ENCODE measurements around the gene EBI3. TPM values are rescaled to one million over a fixed set of nuclear protein-coding genes. Genes with fewer than 3 reads are reported as not detected.
A peak's percentile ranks its signal among the peaks of the same experiment; 100 is the strongest.

The EBI3 gene
- polyA plus RNA-seq, 1 of the 3 experiments (the other 2 are of a cell fraction) = 3.7 TPM

GRCh38 chr19:4225885-4226284 is 3.4 kb upstream of the EBI3 start:
- ChIA-PET POLR2A (no interaction called here), CTCF (interaction anchor here (1.4 kb wide), 1 partner anchor 21 kb away, joined by 4 read pairs; no protein-coding TSS in a partner anchor)
- no peaks in the 10 kb centered on the region for H4K20me1 ChIP-seq (ENCODE audit: insufficient read depth)
- no peak overlapping the region for H3K9ac ChIP-seq
- no peak for DNase-seq
- no peak for TF ChIP-seq JUND (IDR thresholded peaks at IDR 0.05)
- H3K9me3 ChIP-seq = no peaks in the 10 kb centered on the region
- H3K4me3 ChIP-seq (ENCODE audit: low read depth in 2 of 2, low read length in 1 of 2) = no peak overlapping the region
- H3K4me2 ChIP-seq = no peak overlapping the region
- WGBS (ENCODE audit: low lambda C conversion rate) = 68% methylated on average over 6 of the region's 8 CpGs
- H3F3A ChIP-seq (replicated peaks; ENCODE audit: insufficient read depth) = no peaks in the 10 kb centered on the region
- no peak overlapping the region for H2AFZ ChIP-seq (ENCODE audit: low read depth)
- H3K4me1 ChIP-seq (ENCODE audit: control insufficient read depth in 1 of 2, insufficient read depth in 2 of 2, low read depth in 1 of 2, low read length in 1 of 2) = no peaks in the 10 kb centered on the region; a peak in 2 of 4 replicates
- H3K27ac ChIP-seq (ENCODE audit: low read depth in 2 of 2, low read length in 1 of 2) = no peak overlapping the region
- no peaks in the 10 kb centered on the region for H3K36me3 ChIP-seq (replicated peaks in 1 of 2; ENCODE audit: control insufficient read depth in 1 of 2, insufficient read depth in 2 of 2, low read length in 1 of 2)
- no peaks in the 10 kb centered on the region; the same call in 1 of the 2 replicates for H3K27me3 ChIP-seq (ENCODE audit: insufficient read depth)
- H3K9me2 ChIP-seq = no peaks in the 10 kb centered on the region
- no peaks in the 10 kb centered on the region for H3K79me2 ChIP-seq (ENCODE audit: insufficient read depth)

- Histone ChIP-seq H3K36me3 (replicated peaks in 1 of 2; ENCODE audit: control insufficient read depth in 1 of 2, insufficient read depth in 2 of 2, low read length in 1 of 2) (no peaks in the 10 kb centered on the region), H3K79me2 (ENCODE audit: insufficient read depth) (no peaks in the 10 kb centered on the region), H3K4me2 (no peak overlapping the region), H3K27me3 (ENCODE audit: insufficient read depth) (no peaks in the 10 kb centered on the region; the same call in 1 of the 2 replicates), H3K4me3 (ENCODE audit: low read depth in 2 of 2, low read length in 1 of 2) (no peak overlapping the region), H3K27ac (ENCODE audit: low read depth in 2 of 2, low read length in 1 of 2) (no peak overlapping the region), H3K9me2 (no peaks in the 10 kb centered on the region), H3K9me3 (no peaks in the 10 kb centered on the region), H3K4me1 (ENCODE audit: control insufficient read depth in 1 of 2, insufficient read depth in 2 of 2, low read depth in 1 of 2, low read length in 1 of 2) (no peaks in the 10 kb centered on the region; a peak in 2 of 4 replicates), H4K20me1 (ENCODE audit: insufficient read depth) (no peaks in the 10 kb centered on the region), H2AFZ (ENCODE audit: low read depth) (no peak overlapping the region), H3K9ac (no peak overlapping the region), H3F3A (replicated peaks; ENCODE audit: insufficient read depth) (no peaks in the 10 kb centered on the region)
- DNase-seq = no peak
- TF ChIP-seq GATA2 (CRISPR knock-in tag; IDR thresholded peaks at IDR 0.05) = no peak
- no peak for TF ChIP-seq EZH2phosphoT487 (IDR thresholded peaks at IDR 0.05; ENCODE audit: borderline replicate concordance, low read depth)
- TF ChIP-seq USF2 (IDR thresholded peaks at IDR 0.05; ENCODE audit: borderline replicate concordance, low read depth, low read length) = no peak
- no peak for TF ChIP-seq RFX5 (IDR thresholded peaks at IDR 0.05; ENCODE audit: low read length)
- TF ChIP-seq SIN3A (IDR thresholded peaks at IDR 0.05; ENCODE audit: borderline replicate concordance, low read depth, low read length) = no peak
- TF ChIP-seq MXI1 (IDR thresholded peaks at IDR 0.05; ENCODE audit: low read depth, low read length) = no peak
- TF ChIP-seq TEAD4 (IDR thresholded peaks at IDR 0.05; ENCODE audit: borderline replicate concordance, insufficient read depth) = no peak
- TF ChIP-seq TAF1 (IDR thresholded peaks at IDR 0.05; ENCODE audit: borderline replicate concordance, low read depth, low read length) = no peak
- no peak for TF ChIP-seq CHD2 (IDR thresholded peaks at IDR 0.05; ENCODE audit: low read length, partially characterized antibody)
- ChIA-PET POLR2A (no interaction called here), CTCF (interaction anchor here (1.0 kb wide), 1 partner anchor 15 kb away, joined by 3 read pairs; no protein-coding TSS in a partner anchor)
Observed at GRCh38 chr19:4227771-4228170, 1.6 kb upstream of the EBI3 start.

- no peak for DNase-seq
- 54% methylated on average over 2 of the region's 2 CpGs for WGBS (ENCODE audit: low lambda C conversion rate)
- Histone ChIP-seq H2AFZ (ENCODE audit: low read depth) (no peak overlapping the region), H3K9me3 (no peaks in the 10 kb centered on the region), H4K20me1 (ENCODE audit: insufficient read depth) (no peaks in the 10 kb centered on the region), H3K4me1 (ENCODE audit: control insufficient read depth in 1 of 2, insufficient read depth in 2 of 2, low read depth in 1 of 2, low read length in 1 of 2) (peaks cover 0 to 3% of the 10 kb centered on the region in 2 experiments; a peak in 2 of 4 replicates), H3K9ac (no peak overlapping the region), H3K79me2 (ENCODE audit: insufficient read depth) (no peaks in the 10 kb centered on the region), H3K4me2 (peak overlapping the region; percentile 62), H3K27ac (ENCODE audit: low read depth in 2 of 2, low read length in 1 of 2) (no peak overlapping the region), H3K36me3 (replicated peaks in 1 of 2; ENCODE audit: control insufficient read depth in 1 of 2, insufficient read depth in 2 of 2, low read length in 1 of 2) (no peaks in the 10 kb centered on the region), H3K4me3 (ENCODE audit: low read depth in 2 of 2, low read length in 1 of 2) (no peak overlapping the region), H3F3A (replicated peaks; ENCODE audit: insufficient read depth) (no peaks in the 10 kb centered on the region), H3K9me2 (no peaks in the 10 kb centered on the region), H3K27me3 (ENCODE audit: insufficient read depth) (no peaks in the 10 kb centered on the region; the same call in 1 of the 2 replicates)
- POLR2A ChIA-PET = no interaction called here
- TF ChIP-seq GABPA (IDR thresholded peaks at IDR 0.05; ENCODE audit: low read depth) = no peak
- TF ChIP-seq FOSL2 (IDR thresholded peaks at IDR 0.05; ENCODE audit: borderline replicate concordance, low read depth) = no peak
- no peak for TF ChIP-seq JUND (IDR thresholded peaks at IDR 0.05)
- no peak for TF ChIP-seq GATA2 (CRISPR knock-in tag; IDR thresholded peaks at IDR 0.05)
- no peak for TF ChIP-seq REST (IDR thresholded peaks at IDR 0.05; ENCODE audit: low read depth, low read length)
- TF ChIP-seq MXI1 (IDR thresholded peaks at IDR 0.05; ENCODE audit: low read depth, low read length) = no peak
- no peak for TF ChIP-seq FOXM1 (IDR thresholded peaks at IDR 0.05; ENCODE audit: low read depth)
- no peak for TF ChIP-seq NRF1 (IDR thresholded peaks at IDR 0.05; ENCODE audit: low read depth, low read length)
- no peak for TF ChIP-seq EP300 (IDR thresholded peaks at IDR 0.05; ENCODE audit: borderline replicate concordance in 1 of 2, low read depth in 1 of 2, low read length in 1 of 2)
- CTCF ChIA-PET = no interaction called here
Observed at GRCh38 chr19:4228765-4229178, 551 bp upstream of the EBI3 start.

All from SK-N-SH (cell line).